Lung (tissue), 12 donors: Measurements from ENCODE around the gene BNIP3. TPM values are rescaled to one million over a fixed set of nuclear protein-coding genes. Genes with fewer than 3 reads are reported as not detected.
"Not testable (repeated sequence)": the region's sequence is repeated elsewhere in the genome, so short reads cannot be mapped to it uniquely, and the experiment has no call there.

ENCODE experiments used
- ATAC-seq: fragments of 200-7000 bp; cut with Tn5 transposase; one replicate; pipeline ENCODE4 v1.9.1; 2020; ENCODE audit warnings: moderate number of reproducible peaks; ENCODE audit not compliant: insufficient read depth, low FRiP score
- DNase-seq, 3 donors: peaks; one replicate each; pipeline ENCODE4 v3.0.0-alpha.2; 2013 to 2017
- H3K27ac ChIP-seq, 2 donors: one replicate each; pipeline ENCODE4 v1.5.1; 2013; ENCODE audit warnings: mild to moderate bottlenecking in 2 of 2, moderate library complexity in 2 of 2, control low read depth in 1 of 2, inconsistent platforms in 1 of 2, low read depth in 1 of 2, low read length in 1 of 2
- H3K27me3 ChIP-seq, 3 donors: one replicate each; pipeline ENCODE4 v1.5.1; 2013; ENCODE audit warnings: low read length in 2 of 3; ENCODE audit not compliant: control insufficient read depth in 3 of 3, insufficient read depth in 3 of 3
- H3K36me3 ChIP-seq, 4 donors: one replicate each; pipeline ENCODE4 v1.5.1; 2013; ENCODE audit warnings: low read length in 4 of 4, mild to moderate bottlenecking in 1 of 4, moderate library complexity in 1 of 4; ENCODE audit not compliant: control insufficient read depth in 4 of 4, insufficient read depth in 4 of 4
- H3K4me1 ChIP-seq, 5 donors: one replicate each; pipeline ENCODE4 v1.5.1; 2013; ENCODE audit warnings: low read length in 5 of 5, mild to moderate bottlenecking in 2 of 5, moderate library complexity in 1 of 5; ENCODE audit not compliant: control insufficient read depth in 5 of 5, insufficient read depth in 5 of 5
- H3K4me3 ChIP-seq: one replicate; pipeline ENCODE4 v1.5.1; 2013; ENCODE audit warnings: mild to moderate bottlenecking, control low read depth, moderate library complexity
- H3K9ac ChIP-seq, 2 donors: one replicate each; pipeline ENCODE4 v1.5.1; 2013; ENCODE audit warnings: low read length in 2 of 2, control low read depth in 1 of 2; ENCODE audit not compliant: insufficient read depth in 1 of 2
- H3K9me3 ChIP-seq, 4 donors: one replicate each; pipeline ENCODE4 v1.5.1; 2013; ENCODE audit warnings: low read length in 3 of 4, mild to moderate bottlenecking in 1 of 4, moderate library complexity in 1 of 4; ENCODE audit not compliant: control insufficient read depth in 4 of 4, insufficient read depth in 3 of 4
- CTCF ChIP-seq: IDR thresholded peaks from 2 replicates; pipeline ENCODE4 v1.5.1; 2012; ENCODE audit warnings: mild to moderate bottlenecking; ENCODE audit errors: control extremely low read depth, extremely low read depth
- WGBS, 2 donors: extraction: QIAGEN DNeasy Blood & Tissue Kit; methylation state at CpG; one replicate each; pipeline ENCODE4 v1.1.7; 2013; 5-methylcytosine and 5-hydroxymethylcytosine counted together
- polyA plus RNA-seq, 2 donors: library from polyadenylated mRNA; stranded (reverse); fragments of 200-250 nt; gene quantifications; one replicate each; pipeline ENCODE4 v1.2.1, GENCODE V29; 2013
- total RNA-seq, 2 donors: library from RNA; depleted of rRNA in 1 of 2; stranded (reverse); fragments of >200 nt in 1 of 2; gene quantifications; one replicate each; pipeline ENCODE4 v1.2.1, GENCODE V29; 2014 to 2021
- donor health status: control.
- donor health status: control.
- donor health status: Bipolar disorder and iron deficiency.
- donor health status: healthy.
- donor health status: DM: yes; HTN: yes; CAD: no.

Gene BNIP3
- total and polyA plus RNA-seq, 4 donors, result 20.4 to 38.4 (median 30.8) TPM

- no peak for TF ChIP-seq CTCF
- Histone ChIP-seq H3K4me1 (peaks cover 0 to 17% (median 3%) of the 10 kb centered on the region in 5 donors), H3K9me3 (peaks cover 0 to 8% (median under 1%) of the 10 kb centered on the region in 4 donors), H3K4me3 (no peak overlapping the region), H3K9ac (no peak overlapping the region), H3K27ac (no peak overlapping the region), H3K36me3 (peaks cover 0 to 8% (median 0%) of the 10 kb centered on the region in 4 donors), H3K27me3 (no peaks in the 10 kb centered on the region)
- DNase-seq (no peak), ATAC-seq (no peak)
- WGBS, 2 donors, result 86 to 88% methylated on average over 11 of the region's 11 CpGs
These were observed 58.5 kb downstream of the BNIP3 start for GRCh38 chr10:131923038-131923756.

GRCh38 chr10:131921184-131921583 lies 60.5 kb downstream of the BNIP3 start:
- Histone ChIP-seq H3K4me1 (peaks cover 0 to 18% (median 0%) of the 10 kb centered on the region in 5 donors), H3K36me3 (no peaks in the 10 kb centered on the region), H3K9ac (no peak overlapping the region), H3K27me3 (no peaks in the 10 kb centered on the region), H3K4me3 (no peak overlapping the region), H3K9me3 (peaks cover 0 to 8% (median under 1%) of the 10 kb centered on the region in 4 donors), H3K27ac (no peak overlapping the region)
- no peak for TF ChIP-seq CTCF
- 74 to 84% methylated on average over 8 of the region's 8 CpGs for WGBS, 2 donors
- ATAC-seq (no peak), DNase-seq (no peak)

- no peaks in the 10 kb centered on the region for H3K36me3 ChIP-seq
- DNase-seq, result no peak
- H3K9ac ChIP-seq, result no peak overlapping the region
- no peak overlapping the region for H3K27ac ChIP-seq
- WGBS, 2 donors, result 81 to 85% methylated on average over 5 of the region's 5 CpGs
- peaks cover 0 to 5% (median under 1%) of the 10 kb centered on the region in 4 donors for H3K9me3 ChIP-seq
- H3K4me1 ChIP-seq, result peaks cover 0 to 16% (median 0%) of the 10 kb centered on the region in 5 donors
- no peak for ATAC-seq
- no peak overlapping the region for H3K4me3 ChIP-seq
- no peak for TF ChIP-seq CTCF
- H3K27me3 ChIP-seq, result no peaks in the 10 kb centered on the region
These were observed 61.0 kb downstream of the BNIP3 start for GRCh38 chr10:131920693-131921092.

GRCh38 chr10:131920151-131920550 lies 61.6 kb downstream of the BNIP3 start:
- no peak for TF ChIP-seq CTCF
- no peak overlapping the region for H3K4me3 ChIP-seq
- WGBS, 2 donors, result 91% methylated on average over 11 of the region's 11 CpGs
- H3K9ac ChIP-seq, result no peak overlapping the region
- H3K9me3 ChIP-seq, result peaks cover 0 to 5% (median under 1%) of the 10 kb centered on the region in 4 donors
- ATAC-seq (no peak), DNase-seq (no peak)
- H3K27ac ChIP-seq, result no peak overlapping the region
- H3K36me3 ChIP-seq, result no peaks in the 10 kb centered on the region
- H3K4me1 ChIP-seq, result peaks cover 0 to 18% (median 0%) of the 10 kb centered on the region in 5 donors
- no peaks in the 10 kb centered on the region for H3K27me3 ChIP-seq

GRCh38 chr10:131919461-131919860 lies 62.3 kb downstream of the BNIP3 start:
- not testable (repeated sequence) for DNase-seq, H3K4me3 ChIP-seq, H3K27me3 ChIP-seq, H3K9me3 ChIP-seq, H3K27ac ChIP-seq, H3K36me3 ChIP-seq, H3K9ac ChIP-seq, ATAC-seq
- WGBS, 2 donors, result 95 to 97% methylated on average over 14 of the region's 14 CpGs
- H3K4me1 ChIP-seq, result peaks cover 0 to 18% (median 0%) of the 10 kb centered on the region in 5 donors
